Measurements from ENCODE around the gene PRRX2.

Gene PRRX2

GRCh38 chr9:129704807-129705206 is 39.4 kb downstream of the PRRX2 start:
- no peak for DNase-seq (ENCODE audit: low read depth in 2 of 2)

GRCh38 chr9:129708793-129709192 is 43.3 kb downstream of the PRRX2 start:
- peak in 1 of 2 experiments; percentile 40 for DNase-seq (ENCODE audit: low read depth in 2 of 2)

GRCh38 chr9:129709438-129710168 is 44.2 kb downstream of the PRRX2 start:
- no peak for DNase-seq (ENCODE audit: low read depth in 2 of 2)

- no peak for DNase-seq (ENCODE audit: low read depth in 2 of 2)
These were observed 44.7 kb downstream of the PRRX2 start for GRCh38 chr9:129710169-129710453.

GRCh38 chr9:129712634-129713401 is 47.4 kb downstream of the PRRX2 start:
- peak; percentile 71 to 76 for DNase-seq (ENCODE audit: low read depth in 2 of 2)

GRCh38 chr9:129713402-129713679 is 47.9 kb downstream of the PRRX2 start:
- DNase-seq (ENCODE audit: low read depth in 2 of 2): no peak

GRCh38 chr9:129714511-129715061 is 49.1 kb downstream of the PRRX2 start:
- no peak for DNase-seq (ENCODE audit: low read depth in 2 of 2)

GRCh38 chr9:129716091-129716490 is 50.6 kb downstream of the PRRX2 start:
- DNase-seq (ENCODE audit: low read depth in 2 of 2): peak in 1 of 2 experiments; percentile 31

- no peak for DNase-seq (ENCODE audit: low read depth in 2 of 2)
These were observed 52.5 kb downstream of the PRRX2 start for GRCh38 chr9:129717991-129718390.

- DNase-seq (ENCODE audit: low read depth in 2 of 2): no peak
These were observed 53.2 kb downstream of the PRRX2 start for GRCh38 chr9:129718647-129719046.

- DNase-seq (ENCODE audit: low read depth in 2 of 2): no peak
These were observed 53.7 kb downstream of the PRRX2 start for GRCh38 chr9:129719135-129719534.

GRCh38 chr9:129720181-129720864 is 54.9 kb downstream of the PRRX2 start:
- no peak for DNase-seq (ENCODE audit: low read depth in 2 of 2)

- no peak for DNase-seq (ENCODE audit: low read depth in 2 of 2)
These were observed 55.6 kb downstream of the PRRX2 start for GRCh38 chr9:129720865-129721545.

- no peak for DNase-seq (ENCODE audit: low read depth in 2 of 2)
These were observed 57.5 kb downstream of the PRRX2 start for GRCh38 chr9:129722913-129723312.

- DNase-seq (ENCODE audit: low read depth in 2 of 2): no peak
These were observed 59.2 kb downstream of the PRRX2 start for GRCh38 chr9:129724456-129725190.

- no peak for DNase-seq (ENCODE audit: low read depth in 2 of 2)
These were observed 60.4 kb downstream of the PRRX2 start for GRCh38 chr9:129725795-129726251.

- DNase-seq (ENCODE audit: low read depth in 2 of 2): peak; percentile 78
These were observed 61.1 kb downstream of the PRRX2 start for GRCh38 chr9:129726322-129727160.

GRCh38 chr9:129728744-129729143 is 63.3 kb downstream of the PRRX2 start:
- no peak for DNase-seq (ENCODE audit: low read depth in 2 of 2)

- DNase-seq (ENCODE audit: low read depth in 2 of 2): no peak
These were observed 66.1 kb downstream of the PRRX2 start for GRCh38 chr9:129731477-129732085.

- no peak for DNase-seq (ENCODE audit: low read depth in 2 of 2)
These were observed 66.7 kb downstream of the PRRX2 start for GRCh38 chr9:129732100-129732499.

Measured in fibroblast of skin of left quadriceps (primary cell).